Pancreas (tissue), 10 donors: ENCODE data around the gene IRX4. TPM values are rescaled to one million over a fixed set of nuclear protein-coding genes. Genes with fewer than 3 reads are reported as not detected.

Source experiments
- ATAC-seq, 4 donors: fragments of 200-7000 bp; cut with Tn5 transposase; one replicate each; pipeline versions ENCODE4 v1.8.0 to v1.9.1; 2020; ENCODE audit warnings: mild to moderate bottlenecking in 4 of 4, moderate library complexity in 4 of 4
- DNase-seq, 6 donors: peaks; one replicate each; pipeline ENCODE4 v3.0.0-alpha.2; 2020
- FAIRE-seq: peaks from 2 replicates; lab custom pipeline; 2012; peaks lifted over from hg19 to GRCh38; lab: Jason Lieb, UNC
- H3K27ac ChIP-seq, 4 donors: fragments of 200-600 bp; sonication (generic); 1 replicate in 3 of 4; 2 replicates in 1 of 4; pipeline versions ENCODE4 v1.5.0 to v1.8.0; 2020
- H3K27me3 ChIP-seq, 4 donors: fragments of 200-600 bp; one replicate each; pipeline ENCODE4 v1.8.0; 2021
- H3K36me3 ChIP-seq, 3 donors: fragments of 200-600 bp; sonication (generic) in 1 of 3; one replicate each; pipeline versions ENCODE4 v1.5.0 to v1.8.0; 2020 to 2021
- H3K4me1 ChIP-seq, 3 donors: fragments of 200-600 bp; one replicate each; pipeline ENCODE4 v1.8.0; 2021
- H3K4me3 ChIP-seq, 4 donors: fragments of 200-600 bp; sonication (generic) in 2 of 4; one replicate each; pipeline versions ENCODE4 v1.5.0 to v1.8.0; 2020 to 2021
- H3K9me3 ChIP-seq, 4 donors: fragments of 200-600 bp; one replicate each; pipeline ENCODE4 v1.8.0; 2021
- WGBS, 2 donors: extraction: QIAGEN DNeasy Blood & Tissue Kit; methylation state at CpG; one replicate each; pipeline ENCODE4 v1.1.7; 2013; 5-methylcytosine and 5-hydroxymethylcytosine counted together
- intact Hi-C, 3 donors: fragments of 100-400 bp; cut with DNase I; formaldehyde crosslinking; loops; one replicate each; pipeline versions ENCODE4 v1.11.1 to v1.14.2; 2022
- polyA plus RNA-seq, 2 donors: library from polyadenylated mRNA; stranded (reverse); fragments of 200-250 nt; gene quantifications; one replicate each; pipeline ENCODE4 v1.2.3, GENCODE V29; 2013
- total RNA-seq, 6 donors: library from RNA; stranded (reverse); fragmentation: NEBNext Ultra II Directional in 4 of 6; extraction: Animal tissue kit (Norgen Biotek cat#: 25700) in 4 of 6; gene quantifications; one replicate each; pipeline versions ENCODE4 v1.2.1 to v1.2.4, GENCODE V29; 2021 to 2023
- TF ChIP-seq, protein P1 (sequence below), 4 donors: fragments of 200-600 bp; sonication (generic) in 3 of 4; IDR thresholded peaks; one replicate each; pipeline versions ENCODE4 v1.5.0 to v1.8.0; 2021; ENCODE audit warnings: antibody characterized with exemption in 4 of 4
- donor health status: healthy with polysubstance abuse.
- donor health status: DM: no; HTN: no; CAD: no; lungs with moderate emphysema.
- donor health status: DM: no; HTN: no; CAD: no.
- donor health status: control.
- donor health status: control.
- donor health status: Bipolar disorder and iron deficiency.
- donor health status: DM: yes; HTN: yes; CAD: no.
- donor health status: DM: no; HTN: no; CAD: no.
- donor health status: DM: no; HTN: no; CAD: no.
- donor health status: DM: yes; HTN: yes; CAD: no.

Gene IRX4
- total and polyA plus RNA-seq, 8 donors = 0.31 TPM; not detected in 7

DNA sequence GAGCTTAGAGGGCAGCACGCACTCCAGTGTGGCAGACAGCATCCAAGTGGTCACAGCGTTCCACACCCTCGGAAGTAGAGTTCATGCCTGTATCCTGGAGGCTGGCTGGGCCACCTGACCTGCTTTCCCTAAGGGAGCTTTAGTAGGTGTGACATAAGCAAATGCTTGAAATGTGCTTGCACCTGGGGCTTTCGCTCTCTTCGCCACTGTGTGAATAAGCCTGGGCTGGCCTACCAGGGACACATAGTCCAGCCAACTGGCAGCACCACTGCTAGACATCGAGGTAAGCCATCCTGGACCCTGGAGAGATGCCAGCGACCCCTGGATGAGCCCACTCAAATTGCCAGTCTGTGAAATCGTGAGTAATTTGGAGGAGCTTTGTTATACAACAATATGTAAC, 24.9 kb upstream of the IRX4 start:
- Histone ChIP-seq H3K4me3 (no peak overlapping the region), H3K9me3 (no peaks in the 10 kb centered on the region), H3K4me1 (no peaks in the 10 kb centered on the region), H3K36me3 (no peaks in the 10 kb centered on the region), H3K27ac (no peak overlapping the region), H3K27me3 (peaks cover 0 to 3% (median 0%) of the 10 kb centered on the region in 4 donors)
- no peak for ATAC-seq
- TF ChIP-seq, protein P1, sequence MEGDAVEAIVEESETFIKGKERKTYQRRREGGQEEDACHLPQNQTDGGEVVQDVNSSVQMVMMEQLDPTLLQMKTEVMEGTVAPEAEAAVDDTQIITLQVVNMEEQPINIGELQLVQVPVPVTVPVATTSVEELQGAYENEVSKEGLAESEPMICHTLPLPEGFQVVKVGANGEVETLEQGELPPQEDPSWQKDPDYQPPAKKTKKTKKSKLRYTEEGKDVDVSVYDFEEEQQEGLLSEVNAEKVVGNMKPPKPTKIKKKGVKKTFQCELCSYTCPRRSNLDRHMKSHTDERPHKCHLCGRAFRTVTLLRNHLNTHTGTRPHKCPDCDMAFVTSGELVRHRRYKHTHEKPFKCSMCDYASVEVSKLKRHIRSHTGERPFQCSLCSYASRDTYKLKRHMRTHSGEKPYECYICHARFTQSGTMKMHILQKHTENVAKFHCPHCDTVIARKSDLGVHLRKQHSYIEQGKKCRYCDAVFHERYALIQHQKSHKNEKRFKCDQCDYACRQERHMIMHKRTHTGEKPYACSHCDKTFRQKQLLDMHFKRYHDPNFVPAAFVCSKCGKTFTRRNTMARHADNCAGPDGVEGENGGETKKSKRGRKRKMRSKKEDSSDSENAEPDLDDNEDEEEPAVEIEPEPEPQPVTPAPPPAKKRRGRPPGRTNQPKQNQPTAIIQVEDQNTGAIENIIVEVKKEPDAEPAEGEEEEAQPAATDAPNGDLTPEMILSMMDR (IDR thresholded peaks at IDR 0.05) = no peak
- 53 to 65% methylated on average over 8 of the region's 8 CpGs for WGBS, 2 donors
- intact Hi-C loops = no loop called here
- no peak for FAIRE-seq
- DNase-seq = peak in 1 of 6 donors; percentile 16

DNA sequence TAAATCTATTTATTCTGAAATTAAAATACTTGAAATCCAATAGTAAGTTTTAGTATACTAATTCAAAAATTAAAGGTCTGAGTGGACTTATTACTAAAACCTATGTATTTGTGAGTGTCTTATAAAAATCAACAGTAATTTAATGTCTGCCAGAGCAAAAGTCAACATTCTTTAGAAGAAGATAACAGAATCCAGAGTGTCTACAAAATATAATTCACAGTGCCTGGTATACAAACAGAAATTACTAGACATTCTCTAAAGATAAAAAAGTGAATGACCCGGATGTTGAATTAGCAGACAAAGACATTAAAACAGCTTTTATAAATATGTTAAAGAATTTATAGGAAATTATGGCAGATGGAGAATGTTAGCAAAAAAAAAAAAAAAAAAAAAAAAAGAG, 22.4 kb upstream of the IRX4 start:
- no peaks in the 10 kb centered on the region for H3K4me1 ChIP-seq
- ATAC-seq = no peak
- 65 to 71% methylated on average over 1 of the region's 1 CpG for WGBS, 2 donors
- no peak for FAIRE-seq
- H3K27ac ChIP-seq = no peak overlapping the region
- H3K27me3 ChIP-seq = peaks cover 0 to 3% (median 0%) of the 10 kb centered on the region in 4 donors
- H3K36me3 ChIP-seq = no peaks in the 10 kb centered on the region
- no peaks in the 10 kb centered on the region for H3K9me3 ChIP-seq
- no peak overlapping the region for H3K4me3 ChIP-seq
- TF ChIP-seq, protein P1 (IDR thresholded peaks at IDR 0.05) = no peak
- intact Hi-C loops = no loop called here
- DNase-seq = no peak

DNA sequence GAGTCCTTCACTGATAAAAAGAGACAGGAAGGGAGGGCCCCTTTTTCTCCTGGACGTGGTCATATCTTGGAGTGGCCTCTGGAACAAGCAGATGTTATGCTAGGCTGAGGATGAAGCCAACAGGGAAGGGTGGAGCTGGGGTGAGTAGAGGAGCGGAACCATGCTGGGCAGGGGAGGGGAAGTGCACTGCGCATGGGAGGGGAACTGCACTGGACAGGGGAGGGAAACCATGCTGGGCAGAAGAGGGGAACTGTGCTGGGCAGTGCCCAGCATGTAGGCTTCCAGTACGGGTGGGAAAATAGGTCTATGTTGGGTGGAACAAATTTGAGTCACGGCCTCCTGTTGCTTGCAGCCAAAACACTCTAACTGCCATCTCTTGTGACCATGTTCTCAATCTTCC, 19.3 kb upstream of the IRX4 start:
- intact Hi-C loops = no loop called here
- no peak for ATAC-seq
- no peak for FAIRE-seq
- H3K4me3 ChIP-seq = no peak overlapping the region
- peaks cover 0 to 3% (median 0%) of the 10 kb centered on the region in 4 donors for H3K27me3 ChIP-seq
- no peaks in the 10 kb centered on the region for H3K9me3 ChIP-seq
- no peak overlapping the region for H3K27ac ChIP-seq
- DNase-seq = no peak
- H3K36me3 ChIP-seq = no peaks in the 10 kb centered on the region
- WGBS, 2 donors = 61 to 74% methylated on average over 5 of the region's 5 CpGs
- H3K4me1 ChIP-seq = no peaks in the 10 kb centered on the region
- TF ChIP-seq, protein P1 (IDR thresholded peaks at IDR 0.05) = no peak

DNA sequence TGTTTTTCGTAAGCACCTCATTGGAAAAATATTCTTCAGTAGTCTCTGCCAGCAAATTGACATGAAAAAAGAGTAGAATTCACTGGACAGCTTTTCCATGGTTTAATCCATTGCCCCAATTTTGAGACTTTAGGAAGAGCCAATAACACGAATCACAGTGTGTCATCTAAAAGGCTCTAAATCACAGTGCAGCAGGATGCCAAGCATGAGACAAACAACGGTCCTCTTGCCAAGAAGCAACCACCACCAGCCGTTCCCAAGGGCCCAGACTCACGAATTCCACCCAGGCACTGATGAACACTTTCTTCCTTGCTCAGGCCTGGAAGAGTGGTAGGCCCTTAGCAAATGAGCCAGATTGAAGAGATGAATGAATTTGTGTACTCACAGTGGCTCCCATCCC, 18.3 kb upstream of the IRX4 start:
- no peak for ATAC-seq
- no peaks in the 10 kb centered on the region for H3K36me3 ChIP-seq
- intact Hi-C loops = no loop called here
- no peak for FAIRE-seq
- no peaks in the 10 kb centered on the region for H3K4me1 ChIP-seq
- WGBS, 2 donors = 62 to 68% methylated on average over 5 of the region's 5 CpGs
- H3K27me3 ChIP-seq = peaks cover 0 to 3% (median 0%) of the 10 kb centered on the region in 4 donors
- no peaks in the 10 kb centered on the region for H3K9me3 ChIP-seq
- TF ChIP-seq, protein P1 (IDR thresholded peaks at IDR 0.05) = no peak
- no peak overlapping the region for H3K4me3 ChIP-seq
- no peak for DNase-seq
- H3K27ac ChIP-seq = no peak overlapping the region

DNA sequence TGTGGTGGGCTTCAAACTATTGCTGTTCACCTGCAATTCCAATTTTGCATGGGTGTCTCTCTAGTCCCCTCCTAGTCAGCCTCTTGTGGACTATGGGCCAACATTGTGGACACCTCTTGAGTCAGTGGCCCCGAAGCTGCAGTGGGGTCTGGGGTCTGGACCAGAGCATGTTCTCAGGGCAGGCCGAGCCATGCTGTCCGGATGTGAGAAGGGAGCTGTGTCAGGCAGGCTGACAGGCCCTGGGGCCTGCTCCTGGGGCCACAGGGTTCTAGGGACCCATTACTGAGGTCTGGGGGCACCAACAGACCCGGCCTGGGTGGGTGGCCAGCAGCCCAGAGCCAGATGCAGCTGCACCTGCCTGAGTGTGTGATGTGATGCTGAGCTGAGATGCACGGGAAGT, 16.5 kb upstream of the IRX4 start:
- FAIRE-seq (no peak), DNase-seq (peak in 1 of 6 donors; percentile 22), ATAC-seq (no peak)
- Histone ChIP-seq H3K4me3 (no peak overlapping the region), H3K27me3 (no peaks in the 10 kb centered on the region), H3K4me1 (no peaks in the 10 kb centered on the region), H3K9me3 (no peaks in the 10 kb centered on the region), H3K27ac (no peak overlapping the region), H3K36me3 (no peaks in the 10 kb centered on the region)
- TF ChIP-seq, protein P1 (IDR thresholded peaks at IDR 0.05) = no peak
- intact Hi-C loops = no loop called here
- 53 to 69% methylated on average over 5 of the region's 5 CpGs for WGBS, 2 donors
